Measurements from ENCODE around the gene ATP8A2.

GRCh38 chr13:25890671-25891212, 519.0 kb downstream of the ATP8A2 start:
- TF ChIP-seq, protein P1, sequence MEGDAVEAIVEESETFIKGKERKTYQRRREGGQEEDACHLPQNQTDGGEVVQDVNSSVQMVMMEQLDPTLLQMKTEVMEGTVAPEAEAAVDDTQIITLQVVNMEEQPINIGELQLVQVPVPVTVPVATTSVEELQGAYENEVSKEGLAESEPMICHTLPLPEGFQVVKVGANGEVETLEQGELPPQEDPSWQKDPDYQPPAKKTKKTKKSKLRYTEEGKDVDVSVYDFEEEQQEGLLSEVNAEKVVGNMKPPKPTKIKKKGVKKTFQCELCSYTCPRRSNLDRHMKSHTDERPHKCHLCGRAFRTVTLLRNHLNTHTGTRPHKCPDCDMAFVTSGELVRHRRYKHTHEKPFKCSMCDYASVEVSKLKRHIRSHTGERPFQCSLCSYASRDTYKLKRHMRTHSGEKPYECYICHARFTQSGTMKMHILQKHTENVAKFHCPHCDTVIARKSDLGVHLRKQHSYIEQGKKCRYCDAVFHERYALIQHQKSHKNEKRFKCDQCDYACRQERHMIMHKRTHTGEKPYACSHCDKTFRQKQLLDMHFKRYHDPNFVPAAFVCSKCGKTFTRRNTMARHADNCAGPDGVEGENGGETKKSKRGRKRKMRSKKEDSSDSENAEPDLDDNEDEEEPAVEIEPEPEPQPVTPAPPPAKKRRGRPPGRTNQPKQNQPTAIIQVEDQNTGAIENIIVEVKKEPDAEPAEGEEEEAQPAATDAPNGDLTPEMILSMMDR (IDR thresholded peaks at IDR 0.05): no peak
- TF ChIP-seq SIN3A (IDR thresholded peaks at IDR 0.05; ENCODE audit: borderline replicate concordance, insufficient read depth, low read depth, low read length): no peak
- TF ChIP-seq, protein P2, sequence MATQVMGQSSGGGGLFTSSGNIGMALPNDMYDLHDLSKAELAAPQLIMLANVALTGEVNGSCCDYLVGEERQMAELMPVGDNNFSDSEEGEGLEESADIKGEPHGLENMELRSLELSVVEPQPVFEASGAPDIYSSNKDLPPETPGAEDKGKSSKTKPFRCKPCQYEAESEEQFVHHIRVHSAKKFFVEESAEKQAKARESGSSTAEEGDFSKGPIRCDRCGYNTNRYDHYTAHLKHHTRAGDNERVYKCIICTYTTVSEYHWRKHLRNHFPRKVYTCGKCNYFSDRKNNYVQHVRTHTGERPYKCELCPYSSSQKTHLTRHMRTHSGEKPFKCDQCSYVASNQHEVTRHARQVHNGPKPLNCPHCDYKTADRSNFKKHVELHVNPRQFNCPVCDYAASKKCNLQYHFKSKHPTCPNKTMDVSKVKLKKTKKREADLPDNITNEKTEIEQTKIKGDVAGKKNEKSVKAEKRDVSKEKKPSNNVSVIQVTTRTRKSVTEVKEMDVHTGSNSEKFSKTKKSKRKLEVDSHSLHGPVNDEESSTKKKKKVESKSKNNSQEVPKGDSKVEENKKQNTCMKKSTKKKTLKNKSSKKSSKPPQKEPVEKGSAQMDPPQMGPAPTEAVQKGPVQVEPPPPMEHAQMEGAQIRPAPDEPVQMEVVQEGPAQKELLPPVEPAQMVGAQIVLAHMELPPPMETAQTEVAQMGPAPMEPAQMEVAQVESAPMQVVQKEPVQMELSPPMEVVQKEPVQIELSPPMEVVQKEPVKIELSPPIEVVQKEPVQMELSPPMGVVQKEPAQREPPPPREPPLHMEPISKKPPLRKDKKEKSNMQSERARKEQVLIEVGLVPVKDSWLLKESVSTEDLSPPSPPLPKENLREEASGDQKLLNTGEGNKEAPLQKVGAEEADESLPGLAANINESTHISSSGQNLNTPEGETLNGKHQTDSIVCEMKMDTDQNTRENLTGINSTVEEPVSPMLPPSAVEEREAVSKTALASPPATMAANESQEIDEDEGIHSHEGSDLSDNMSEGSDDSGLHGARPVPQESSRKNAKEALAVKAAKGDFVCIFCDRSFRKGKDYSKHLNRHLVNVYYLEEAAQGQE (IDR thresholded peaks at IDR 0.05; ENCODE audit: insufficient read depth in 1 of 2, low read depth in 2 of 2, low read length in 1 of 2): no peak

All from Panc1 (cell line).